ENCODE measurements around the gene DDX1. TPM values are rescaled to one million over a fixed set of nuclear protein-coding genes. Genes with fewer than 3 reads are reported as not detected.

The DDX1 gene
- total RNA-seq, 4 donors from 2014 or later: 50.3 to 109 (median 75.2) TPM

- TF ChIP-seq CTCF (IDR thresholded peaks at IDR 0.05; ENCODE audit: low read depth): no peak
These were observed 38.7 kb downstream of the DDX1 start for GRCh38 chr2:15630121-15630977.

GRCh38 chr2:15630978-15631719 is 39.5 kb downstream of the DDX1 start:
- TF ChIP-seq CTCF (IDR thresholded peaks at IDR 0.05; ENCODE audit: low read depth): no peak

- no peak for TF ChIP-seq CTCF (IDR thresholded peaks at IDR 0.05; ENCODE audit: low read depth)
These were observed 40.2 kb downstream of the DDX1 start for GRCh38 chr2:15631883-15632282.

- TF ChIP-seq CTCF (IDR thresholded peaks at IDR 0.05; ENCODE audit: low read depth): no peak
These were observed 41.6 kb downstream of the DDX1 start for GRCh38 chr2:15633043-15633970.

- TF ChIP-seq CTCF (IDR thresholded peaks at IDR 0.05; ENCODE audit: low read depth): no peak
These were observed 42.3 kb downstream of the DDX1 start for GRCh38 chr2:15633971-15634346.

- TF ChIP-seq CTCF (IDR thresholded peaks at IDR 0.05; ENCODE audit: low read depth): no peak
These were observed 43.3 kb downstream of the DDX1 start for GRCh38 chr2:15634846-15635490.

Measured in subcutaneous adipose tissue (tissue), 4 donors.